HG03432 (cell line): ENCODE data around the gene EIF5.

ENCODE experiments used
- ATAC-seq: cut with Tn5 transposase; IDR thresholded peaks from one replicate; pipeline ENCODE4 v1.9.1; 2021; ENCODE audit warnings: mild to moderate bottlenecking, moderate library complexity; ENCODE audit not compliant: unreplicated experiment

The EIF5 gene

GRCh38 chr14:103333754-103334643 is at the start of gene EIF5:
Gene EIF5 (plus strand): TSS chr14:103334237. CDS start chr14:103335861, 1,624 bp downstream.
- ATAC-seq, result peak; percentile 89

GRCh38 chr14:103284574-103285467 is 49.2 kb upstream of the EIF5 start:
- ATAC-seq, result no peak

GRCh38 chr14:103286460-103286859 is 47.6 kb upstream of the EIF5 start:
- no peak for ATAC-seq

- no peak for ATAC-seq
These were observed 46.8 kb upstream of the EIF5 start for GRCh38 chr14:103286968-103287850.

DNA sequence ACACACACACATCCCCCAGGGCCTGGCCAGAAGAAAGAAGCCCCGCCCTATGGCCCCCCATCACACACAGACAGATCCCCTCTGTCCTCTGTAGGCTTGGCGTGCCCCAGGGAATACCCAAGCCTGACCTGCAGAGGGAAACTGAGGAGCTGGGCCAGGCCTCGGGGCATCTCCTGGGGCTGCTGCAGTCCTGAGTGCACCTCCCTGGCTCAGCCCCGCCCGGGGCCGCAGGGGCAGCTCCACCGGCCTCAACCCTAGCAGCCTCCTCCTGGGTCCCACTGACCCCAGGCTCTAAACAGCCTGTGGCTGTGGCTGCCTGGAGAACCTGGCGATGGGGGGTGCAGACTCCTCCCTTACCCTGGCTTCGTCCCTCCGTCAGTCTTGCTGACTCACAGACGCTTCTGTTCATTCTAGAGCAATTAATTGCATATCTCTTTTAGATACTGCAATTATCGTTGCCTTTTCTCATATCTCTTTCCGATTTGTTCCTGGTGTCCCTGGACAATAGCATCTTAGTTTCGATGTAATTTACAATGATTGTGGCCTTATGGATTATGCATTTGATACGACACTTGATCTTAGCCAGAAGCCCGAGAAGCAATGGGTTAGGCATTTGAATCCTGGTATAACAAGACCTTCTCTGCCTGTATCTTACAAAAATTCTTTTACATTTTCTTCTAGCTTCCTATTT is 45.8 kb upstream of the EIF5 start:
- ATAC-seq, result no peak

DNA sequence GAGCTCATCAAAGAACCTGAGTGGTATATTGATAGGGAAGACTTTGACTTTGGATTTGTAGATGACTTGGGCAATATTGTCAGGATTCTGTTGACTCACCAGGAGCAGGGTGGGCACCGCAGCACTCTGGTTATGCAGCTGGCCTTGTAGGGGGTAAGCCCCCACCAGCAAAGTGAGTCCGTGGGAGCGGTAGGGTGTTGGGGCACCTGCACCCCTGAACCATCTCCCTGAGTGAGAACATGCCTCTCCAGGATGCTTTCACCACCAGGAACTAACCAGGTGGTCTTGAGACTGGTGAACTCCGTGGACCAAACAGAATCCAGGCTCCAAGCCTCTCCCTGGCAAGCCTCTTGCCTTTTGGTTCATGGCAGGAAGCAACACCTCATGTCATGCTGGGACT is 44.0 kb upstream of the EIF5 start:
- ATAC-seq, result no peak

DNA sequence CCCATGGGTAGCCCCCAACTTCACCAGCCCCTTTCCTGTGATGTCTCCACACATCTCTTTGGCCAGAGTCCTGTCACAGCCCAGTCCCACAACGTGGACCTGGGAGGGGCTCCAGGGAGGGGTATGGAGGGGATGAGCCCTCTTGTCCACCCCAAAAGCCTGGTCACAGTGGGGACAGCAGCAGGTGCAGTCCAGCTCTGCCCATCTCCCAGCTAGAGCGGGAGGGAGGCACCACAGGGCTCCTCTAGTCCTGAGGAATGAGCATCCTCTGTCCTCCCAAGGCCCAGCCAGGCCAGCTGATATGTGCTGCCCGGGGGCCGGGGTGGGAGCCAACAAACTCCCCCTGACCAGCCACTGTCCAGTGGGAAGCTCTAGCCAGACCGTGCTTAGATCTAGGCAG is 43.5 kb upstream of the EIF5 start:
- ATAC-seq, result no peak

- no peak for ATAC-seq
These were observed 43.1 kb upstream of the EIF5 start for GRCh38 chr14:103290961-103291360.

DNA sequence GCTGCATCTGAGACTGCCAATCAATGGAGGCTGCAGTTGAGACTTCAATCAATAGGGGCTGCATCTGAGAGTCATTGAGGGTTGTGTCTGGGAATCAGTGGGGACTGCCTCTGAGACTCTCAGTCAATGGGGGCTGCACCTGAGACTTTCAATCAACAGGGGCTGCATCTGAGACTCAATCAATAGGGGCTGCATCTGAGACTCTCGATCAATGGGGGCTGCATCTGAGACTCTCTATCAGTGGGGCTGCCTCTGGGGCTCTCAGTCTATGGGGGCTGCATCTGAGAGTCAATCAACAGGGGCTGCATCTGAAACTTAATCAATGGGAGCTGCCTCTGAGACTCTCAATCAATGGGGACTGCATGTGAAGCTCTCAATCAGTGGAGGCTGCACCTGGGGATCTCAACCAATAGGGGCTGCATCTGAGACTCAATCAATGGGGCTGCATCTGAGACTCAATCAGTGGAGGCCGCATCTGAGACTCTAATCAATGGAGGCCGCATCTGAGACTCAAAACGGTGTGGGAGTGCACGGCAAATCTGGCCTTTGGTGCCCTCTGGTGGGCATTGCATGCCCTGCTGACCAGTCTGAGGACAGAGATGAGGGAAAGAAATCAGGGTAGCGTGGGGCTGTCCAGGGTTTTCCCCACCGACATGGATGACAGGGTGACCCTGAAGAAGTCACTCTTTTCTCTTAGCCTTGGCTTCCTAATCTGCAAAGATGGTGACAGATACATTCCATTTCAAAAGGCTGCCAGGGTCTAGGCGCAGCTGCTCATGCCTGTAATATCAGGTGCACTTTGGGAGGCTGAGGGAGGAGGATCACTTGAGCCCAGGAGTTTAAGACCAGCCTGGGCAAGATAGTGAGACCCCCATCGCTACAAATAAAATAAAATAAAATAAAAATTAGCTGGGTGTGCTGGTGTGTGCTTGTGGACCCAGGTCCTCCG is 41.3 kb upstream of the EIF5 start:
- ATAC-seq, result no peak

DNA sequence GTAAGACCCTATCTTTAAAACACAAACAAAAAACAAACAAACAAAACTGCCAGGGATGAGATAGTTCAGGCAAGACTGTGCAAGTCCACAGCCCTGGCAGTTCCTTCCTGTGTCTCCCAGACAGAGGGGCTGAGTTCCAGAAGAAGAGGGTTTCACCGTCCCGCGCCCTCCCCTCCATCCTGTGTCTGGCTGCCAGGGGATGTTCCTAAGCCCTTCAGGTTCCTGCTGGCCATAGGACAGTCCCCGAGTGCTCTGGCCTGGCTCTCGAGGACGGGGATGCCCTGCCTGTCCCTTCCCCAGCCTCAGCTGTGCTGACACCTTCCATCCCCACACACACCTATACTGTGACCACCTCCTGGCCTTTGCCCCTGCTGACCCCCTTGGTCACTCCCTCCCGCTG is 40.6 kb upstream of the EIF5 start:
- ATAC-seq, result no peak

DNA sequence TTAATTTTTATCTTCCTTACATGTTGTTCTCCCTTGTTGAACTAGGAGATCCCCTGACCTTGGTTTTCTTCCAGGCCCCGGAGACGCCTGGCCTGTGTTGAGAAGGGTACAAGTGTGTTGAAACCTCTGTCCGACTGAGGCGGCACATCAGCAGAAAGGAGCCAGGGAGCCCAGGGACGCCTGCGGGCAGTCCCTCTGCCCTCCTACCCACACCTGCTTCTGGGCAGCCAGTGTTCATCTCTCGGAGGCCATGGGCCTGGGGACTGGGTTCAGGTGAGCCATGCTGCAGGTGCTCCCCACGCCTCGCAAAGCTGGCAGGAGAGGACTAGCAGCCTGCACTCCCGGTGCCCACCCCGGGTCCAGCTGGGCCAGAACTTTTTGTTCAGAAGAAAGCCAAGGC is 39.9 kb upstream of the EIF5 start:
- no peak for ATAC-seq

DNA sequence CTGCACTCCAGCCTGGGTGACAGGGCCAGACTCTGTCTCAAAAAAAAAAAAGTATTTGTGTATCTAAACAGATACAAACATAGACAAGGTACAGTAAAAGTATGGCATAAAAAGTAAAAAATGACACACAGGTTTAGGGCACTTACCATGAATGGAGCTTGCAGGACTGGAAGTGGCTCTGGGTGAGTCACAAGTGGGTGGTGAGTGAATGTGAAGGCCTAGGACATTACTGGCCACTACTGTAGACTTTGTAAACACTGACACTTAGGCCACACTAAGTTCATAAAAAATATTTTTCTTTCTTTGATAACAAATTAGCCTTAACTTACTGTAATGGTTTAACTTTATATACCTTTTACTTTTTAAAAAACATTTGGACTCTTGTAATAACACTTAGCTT is 38.0 kb upstream of the EIF5 start:
- no peak for ATAC-seq

GRCh38 chr14:103296987-103297386 is 37.0 kb upstream of the EIF5 start:
- no peak for ATAC-seq

GRCh38 chr14:103298620-103299019 is 35.4 kb upstream of the EIF5 start:
- ATAC-seq, result no peak

- ATAC-seq, result no peak
These were observed 32.3 kb upstream of the EIF5 start for GRCh38 chr14:103301512-103302354.

- ATAC-seq, result no peak
These were observed 31.1 kb upstream of the EIF5 start for GRCh38 chr14:103302966-103303365.

- no peak for ATAC-seq
These were observed 29.3 kb upstream of the EIF5 start for GRCh38 chr14:103304706-103305105.
